Measurements from ENCODE around the gene SLC30A5.
A peak's percentile ranks its signal among the peaks of the same experiment; 100 is the strongest.

Gene SLC30A5

GRCh38 chr5:69166686-69167492 lies 73.1 kb downstream of the SLC30A5 start, which contains the start of gene CCNB1:
Gene CCNB1 (plus strand): TSS chr5:69167150. CDS start chr5:69167263, 113 bp downstream.
- DNase-seq (ENCODE audit: low read depth in 2 of 3, low spot score in 2 of 3), result peak; percentile 88 to 96 (median 93)

GRCh38 chr5:69167493-69167855 lies 73.7 kb downstream of the SLC30A5 start:
- no peak for DNase-seq (ENCODE audit: low read depth in 2 of 3, low spot score in 2 of 3)

GRCh38 chr5:69167929-69168328 lies 74.1 kb downstream of the SLC30A5 start:
- no peak for DNase-seq (ENCODE audit: low read depth in 2 of 3, low spot score in 2 of 3)

- no peak for DNase-seq (ENCODE audit: low read depth in 2 of 3, low spot score in 2 of 3)
Measured at GRCh38 chr5:69170495-69170894, 76.7 kb downstream of the SLC30A5 start.

GRCh38 chr5:69170969-69171368 lies 77.2 kb downstream of the SLC30A5 start:
- no peak for DNase-seq (ENCODE audit: low read depth in 2 of 3, low spot score in 2 of 3)
